SK-N-SH (cell line): ENCODE data around the gene DNMBP.

Experiments used
- CHD2 ChIP-seq: fragments of 150-350 bp; IDR thresholded peaks from 2 replicates; pipeline ENCODE4 v1.6.1; 2018; ENCODE audit warnings: low read length; ENCODE audit not compliant: partially characterized antibody
- EP300 ChIP-seq, 2 experiments: IDR thresholded peaks; 2 replicates each; pipeline versions ENCODE4 v1.4.0 to v1.6.1; 2012; ENCODE audit warnings: borderline replicate concordance in 1 of 2, low read depth in 1 of 2, low read length in 1 of 2
- NFIC ChIP-seq: IDR thresholded peaks from 2 replicates; pipeline ENCODE4 v1.4.0; 2012; ENCODE audit warnings: borderline replicate concordance
- POLR2AphosphoS5 ChIP-seq: IDR thresholded peaks from 2 replicates; pipeline ENCODE4 v1.6.1; 2012; ENCODE audit warnings: low read depth, low read length
- RFX5 ChIP-seq: IDR thresholded peaks from 2 replicates; pipeline ENCODE4 v1.6.1; 2012; ENCODE audit warnings: mild to moderate bottlenecking, improper control_type of control experiment, low read length
- RXRA ChIP-seq: IDR thresholded peaks from 2 replicates; pipeline ENCODE4 v1.4.0; 2012; ENCODE audit warnings: low read depth, mild to moderate bottlenecking, borderline replicate concordance
- SIN3A ChIP-seq: IDR thresholded peaks from 2 replicates; pipeline ENCODE4 v1.6.1; 2012; ENCODE audit warnings: low read depth, mild to moderate bottlenecking, low read length, moderate library complexity, borderline replicate concordance
- USF2 ChIP-seq: fragments of 150-350 bp; IDR thresholded peaks from 2 replicates; pipeline ENCODE4 v1.6.1; 2017; ENCODE audit warnings: antibody characterized with exemption, low read length, low read depth, borderline replicate concordance
- TF ChIP-seq, protein P1 (sequence below): IDR thresholded peaks from 2 replicates; pipeline ENCODE4 v1.4.0; 2012; ENCODE audit warnings: low read depth
- TF ChIP-seq, protein P2 (sequence below): fragments of 200-600 bp; sonication (generic); IDR thresholded peaks from 2 replicates; pipeline ENCODE4 v1.6.1; 2017; ENCODE audit warnings: antibody characterized with exemption, mild to moderate bottlenecking, moderate library complexity

DNA sequence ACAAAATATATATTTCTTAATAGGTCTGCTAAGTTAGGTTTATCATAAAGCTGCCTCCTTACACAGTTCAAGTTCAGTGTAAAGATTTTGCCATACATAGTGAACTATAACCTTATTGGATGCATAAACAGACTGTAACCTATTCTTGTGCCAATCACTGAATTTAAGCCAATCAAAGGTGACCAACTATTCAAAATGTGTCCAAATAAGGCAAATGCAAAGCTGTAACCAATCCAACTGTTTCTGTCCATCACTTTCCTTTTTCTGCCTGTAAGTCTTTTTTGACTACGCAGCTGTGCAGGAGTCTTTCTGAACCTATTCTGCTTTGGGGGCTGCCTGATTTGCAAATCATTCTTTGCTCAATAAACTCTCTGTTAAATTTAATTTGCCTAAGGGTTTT, 11.6 kb upstream of the DNMBP start:
- TF ChIP-seq RFX5 (no peak), USF2 (no peak), CHD2 (no peak), RXRA (no peak), POLR2AphosphoS5 (no peak), EP300 (IDR thresholded peaks at IDR 0.05; ENCODE audit: borderline replicate concordance in 1 of 2, low read depth in 1 of 2, low read length in 1 of 2) (no peak), SIN3A (no peak), NFIC (no peak)
- TF ChIP-seq, protein P1, sequence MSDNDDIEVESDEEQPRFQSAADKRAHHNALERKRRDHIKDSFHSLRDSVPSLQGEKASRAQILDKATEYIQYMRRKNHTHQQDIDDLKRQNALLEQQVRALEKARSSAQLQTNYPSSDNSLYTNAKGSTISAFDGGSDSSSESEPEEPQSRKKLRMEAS, result no peak
- TF ChIP-seq, protein P2, sequence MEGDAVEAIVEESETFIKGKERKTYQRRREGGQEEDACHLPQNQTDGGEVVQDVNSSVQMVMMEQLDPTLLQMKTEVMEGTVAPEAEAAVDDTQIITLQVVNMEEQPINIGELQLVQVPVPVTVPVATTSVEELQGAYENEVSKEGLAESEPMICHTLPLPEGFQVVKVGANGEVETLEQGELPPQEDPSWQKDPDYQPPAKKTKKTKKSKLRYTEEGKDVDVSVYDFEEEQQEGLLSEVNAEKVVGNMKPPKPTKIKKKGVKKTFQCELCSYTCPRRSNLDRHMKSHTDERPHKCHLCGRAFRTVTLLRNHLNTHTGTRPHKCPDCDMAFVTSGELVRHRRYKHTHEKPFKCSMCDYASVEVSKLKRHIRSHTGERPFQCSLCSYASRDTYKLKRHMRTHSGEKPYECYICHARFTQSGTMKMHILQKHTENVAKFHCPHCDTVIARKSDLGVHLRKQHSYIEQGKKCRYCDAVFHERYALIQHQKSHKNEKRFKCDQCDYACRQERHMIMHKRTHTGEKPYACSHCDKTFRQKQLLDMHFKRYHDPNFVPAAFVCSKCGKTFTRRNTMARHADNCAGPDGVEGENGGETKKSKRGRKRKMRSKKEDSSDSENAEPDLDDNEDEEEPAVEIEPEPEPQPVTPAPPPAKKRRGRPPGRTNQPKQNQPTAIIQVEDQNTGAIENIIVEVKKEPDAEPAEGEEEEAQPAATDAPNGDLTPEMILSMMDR, result no peak
